HG03159 (cell line): ENCODE measurements around the gene SPTBN2.
A peak's percentile ranks its signal among the peaks of the same experiment; 100 is the strongest.

Experiments
- ATAC-seq: cut with Tn5 transposase; IDR thresholded peaks from one replicate; pipeline ENCODE4 v1.9.1; 2021; ENCODE audit warnings: mild to moderate bottlenecking, moderate library complexity; ENCODE audit not compliant: unreplicated experiment

SPTBN2 gene

DNA sequence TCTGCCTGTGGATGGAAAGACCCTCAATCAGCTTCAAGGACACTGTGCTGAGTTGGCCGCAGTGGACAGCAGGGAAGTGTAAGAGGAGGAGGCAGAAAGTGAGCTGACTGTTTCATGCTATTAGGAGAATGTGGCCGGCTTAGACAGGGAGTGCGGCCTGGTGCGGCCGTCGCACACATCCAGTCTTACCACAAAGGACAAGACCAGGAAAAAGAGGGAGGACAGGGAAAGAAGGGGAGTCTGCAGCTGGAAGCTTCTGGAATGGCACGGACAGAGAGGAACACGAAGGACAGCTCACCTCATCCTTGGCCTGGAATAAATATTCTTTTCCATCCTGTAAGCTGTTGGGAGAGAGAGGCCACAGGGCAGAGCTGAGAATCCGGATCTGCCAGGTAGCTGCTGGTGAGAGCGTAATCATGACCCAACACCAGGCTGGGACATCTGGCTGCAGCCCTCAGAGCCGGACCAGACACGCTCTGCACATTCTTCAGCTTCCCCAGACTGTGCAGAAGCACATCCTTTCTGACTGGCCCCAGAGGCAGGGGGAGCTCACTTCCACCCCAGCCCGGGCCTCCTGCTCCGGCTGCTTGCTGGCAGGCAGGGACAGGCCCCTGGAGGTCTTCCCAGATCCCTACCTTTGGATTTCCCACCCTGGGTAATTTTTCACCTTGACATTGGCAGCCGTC, 42.8 kb downstream of the SPTBN2 start:
- no peak for ATAC-seq

DNA sequence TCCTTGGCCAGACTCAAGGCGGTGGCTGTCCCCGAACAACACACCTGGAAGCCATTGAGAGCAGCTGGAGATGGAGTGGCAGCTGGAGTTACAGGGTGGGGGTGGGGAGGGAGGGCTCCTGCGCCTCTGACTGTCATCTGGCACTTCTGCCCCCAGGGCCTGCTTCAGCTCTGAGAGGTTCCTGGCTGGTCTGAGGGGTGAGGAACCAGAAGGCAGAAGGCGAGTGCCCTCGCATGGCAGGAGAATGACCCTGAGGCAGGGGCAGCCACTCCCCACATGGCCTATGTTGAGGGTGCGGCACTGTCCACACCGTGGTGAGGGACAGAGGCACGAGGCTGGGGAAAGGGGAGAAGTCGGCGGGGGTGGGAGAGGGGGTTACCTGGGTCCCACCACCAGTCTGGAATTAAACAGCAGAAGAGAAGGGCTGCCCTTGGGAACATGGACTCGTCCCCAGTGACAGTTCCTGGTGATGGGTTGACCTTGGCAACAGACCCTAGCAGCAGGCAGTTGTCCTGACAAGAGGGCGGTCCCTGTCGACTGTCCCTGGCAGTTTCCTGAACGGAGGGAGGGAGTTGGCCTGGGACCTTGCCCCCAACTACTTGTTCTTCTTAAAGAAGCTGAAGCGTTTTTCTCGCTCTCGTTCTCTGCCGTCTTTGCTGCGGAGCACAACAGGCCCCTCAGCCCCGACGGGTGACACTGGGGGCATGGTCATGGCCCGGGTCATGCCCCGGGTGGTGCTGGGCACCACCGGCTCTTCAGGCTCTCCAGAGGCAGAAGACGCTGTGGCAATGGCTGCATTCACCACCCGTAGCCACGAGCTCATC, 43.5 kb downstream of the SPTBN2 start:
- ATAC-seq = no peak

DNA sequence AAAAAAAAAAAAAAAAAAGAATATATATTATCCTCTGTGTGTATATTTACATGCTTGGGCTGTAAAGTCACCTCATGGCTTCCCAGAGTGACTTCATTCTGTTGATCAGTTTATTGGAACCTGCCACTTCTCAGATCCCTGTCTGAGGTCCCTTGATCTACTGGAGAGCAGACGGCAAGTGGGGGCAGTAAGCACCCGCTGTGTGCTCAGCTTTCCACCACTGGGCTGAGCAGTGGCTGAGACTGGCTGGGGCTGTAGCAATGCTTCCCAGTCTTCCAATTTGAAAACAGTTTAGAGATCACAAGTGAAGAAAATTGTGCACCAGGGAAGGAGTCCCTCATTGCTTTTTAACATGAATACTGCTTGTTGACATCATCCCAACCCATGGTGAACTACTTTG, 44.4 kb downstream of the SPTBN2 start:
- no peak for ATAC-seq

DNA sequence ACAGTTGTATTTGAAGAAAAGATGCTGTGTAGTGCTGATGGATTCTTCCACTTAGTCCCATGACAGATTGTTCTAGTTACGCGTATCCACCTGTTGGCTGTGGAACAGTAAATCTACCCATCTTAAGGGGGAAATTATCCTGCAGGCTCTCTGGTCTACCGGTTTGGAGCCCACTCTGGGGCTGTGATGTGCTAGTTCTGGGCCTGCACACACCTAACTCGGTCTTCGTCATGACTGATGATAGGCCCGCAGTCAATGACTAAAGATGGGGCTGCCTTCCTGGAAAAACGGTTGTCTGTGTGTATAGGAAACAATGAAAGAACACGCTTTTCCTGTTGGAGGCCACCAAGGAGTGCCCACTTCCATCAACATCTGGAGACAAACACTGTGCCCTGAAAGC, 45.1 kb downstream of the SPTBN2 start:
- no peak for ATAC-seq

DNA sequence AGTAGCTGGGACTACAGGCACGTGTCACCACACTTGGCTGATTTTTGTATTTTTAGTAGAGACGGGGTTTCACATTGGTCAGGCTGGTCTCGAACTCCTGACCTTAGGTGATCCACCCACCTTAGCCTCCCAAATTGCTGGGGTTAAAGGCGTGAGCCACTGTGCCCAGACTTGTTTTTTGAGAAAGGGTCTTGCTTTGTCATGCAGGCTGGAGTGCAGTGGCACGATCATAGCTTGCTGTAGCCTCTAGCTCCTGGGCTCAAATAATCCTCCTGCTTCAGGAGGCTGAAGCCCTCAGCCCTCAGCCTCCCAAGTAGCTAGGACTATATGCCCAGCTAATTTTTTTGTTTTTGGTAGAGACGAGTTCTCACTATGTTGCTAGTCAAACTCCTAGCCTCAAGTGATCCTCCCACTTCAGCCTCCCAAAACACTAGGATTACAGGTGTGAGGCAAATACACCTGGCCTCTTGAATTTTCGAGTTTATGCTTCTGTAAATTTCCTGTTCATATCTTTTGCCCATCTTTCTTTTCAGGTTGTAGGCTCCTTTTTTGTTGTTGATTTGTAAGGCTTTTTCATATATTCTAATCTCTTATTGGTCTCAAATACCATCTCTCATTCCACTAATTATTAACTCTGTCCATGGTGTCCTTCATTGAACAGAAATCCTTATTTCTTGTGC, 47.9 kb downstream of the SPTBN2 start:
- no peak for ATAC-seq

DNA sequence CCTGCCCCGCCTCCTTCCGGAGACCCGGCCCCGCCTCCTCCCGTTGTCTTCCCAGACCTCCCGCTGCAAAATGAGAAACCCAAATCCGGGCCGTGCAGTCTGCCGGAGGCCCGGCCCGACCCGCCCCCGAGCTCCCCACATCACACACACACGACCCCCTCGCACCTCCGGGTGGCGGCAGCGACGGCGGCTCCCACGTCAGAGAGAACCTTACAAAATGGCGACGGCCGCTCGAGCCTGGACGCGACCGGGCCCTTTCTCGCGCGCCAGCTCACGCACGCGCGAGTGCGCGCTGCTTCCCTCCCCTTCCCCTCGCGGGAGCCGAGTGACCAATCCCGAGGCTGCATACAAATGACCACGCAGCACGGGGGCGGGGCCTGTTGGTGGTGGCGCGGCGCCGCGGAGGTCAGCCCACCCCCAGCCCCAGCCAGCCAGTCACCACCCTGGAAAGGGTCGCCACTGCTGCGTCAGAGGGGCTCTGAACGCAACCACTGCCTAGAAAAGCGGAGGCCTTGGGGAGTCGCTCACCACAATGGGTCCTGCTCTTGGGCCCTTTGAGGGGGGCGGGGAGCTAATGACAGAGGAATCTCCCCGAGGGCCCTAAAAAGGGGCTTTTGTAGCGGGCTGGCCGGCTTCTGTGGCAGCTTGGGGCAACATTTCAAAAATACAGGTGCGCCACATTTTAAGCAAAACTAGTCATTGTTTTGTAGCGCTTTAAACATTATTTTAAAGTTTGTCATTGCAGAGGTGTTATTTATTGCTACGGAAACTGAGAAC, 51.2 kb downstream of the SPTBN2 start, which contains the start of gene RBM4B:
Gene RBM4B (minus strand): TSS at position 289 of the 777 bp plus-strand sequence. CDS start 808 bp downstream, outside the sequence.
- peak; percentile 79 for ATAC-seq

DNA sequence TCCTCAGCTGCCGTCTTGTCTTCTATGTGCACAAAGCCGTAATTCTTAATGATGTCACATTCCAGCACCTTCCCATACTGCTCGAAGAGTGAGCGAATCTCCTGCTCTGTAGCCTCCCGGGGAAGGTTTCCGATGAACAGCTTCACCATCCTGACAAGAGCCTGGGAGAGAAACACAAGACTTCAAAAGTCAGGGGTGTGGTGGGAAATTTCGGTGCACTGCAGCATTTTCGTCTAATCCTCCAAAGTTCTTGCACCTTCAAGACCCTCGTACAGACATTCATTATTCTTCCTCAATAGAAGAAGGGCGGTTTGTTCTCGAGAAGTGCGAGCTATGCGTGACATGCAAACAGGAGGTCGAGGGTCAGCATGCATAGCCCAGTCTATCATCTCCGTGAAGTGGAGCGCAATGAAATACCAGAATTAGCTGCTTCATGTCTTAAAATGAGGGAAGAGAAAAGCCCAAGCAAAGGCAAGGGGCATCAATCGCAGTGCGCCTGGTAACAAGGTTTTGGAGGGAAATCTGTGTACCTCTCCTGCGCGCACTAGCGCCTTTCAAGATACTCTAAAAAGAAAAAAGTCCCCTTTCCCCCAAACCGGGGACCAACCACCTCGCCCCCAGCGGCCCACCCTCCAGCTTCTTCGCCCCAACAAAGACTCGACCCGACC, 52.0 kb downstream of the SPTBN2 start:
- no peak for ATAC-seq

DNA sequence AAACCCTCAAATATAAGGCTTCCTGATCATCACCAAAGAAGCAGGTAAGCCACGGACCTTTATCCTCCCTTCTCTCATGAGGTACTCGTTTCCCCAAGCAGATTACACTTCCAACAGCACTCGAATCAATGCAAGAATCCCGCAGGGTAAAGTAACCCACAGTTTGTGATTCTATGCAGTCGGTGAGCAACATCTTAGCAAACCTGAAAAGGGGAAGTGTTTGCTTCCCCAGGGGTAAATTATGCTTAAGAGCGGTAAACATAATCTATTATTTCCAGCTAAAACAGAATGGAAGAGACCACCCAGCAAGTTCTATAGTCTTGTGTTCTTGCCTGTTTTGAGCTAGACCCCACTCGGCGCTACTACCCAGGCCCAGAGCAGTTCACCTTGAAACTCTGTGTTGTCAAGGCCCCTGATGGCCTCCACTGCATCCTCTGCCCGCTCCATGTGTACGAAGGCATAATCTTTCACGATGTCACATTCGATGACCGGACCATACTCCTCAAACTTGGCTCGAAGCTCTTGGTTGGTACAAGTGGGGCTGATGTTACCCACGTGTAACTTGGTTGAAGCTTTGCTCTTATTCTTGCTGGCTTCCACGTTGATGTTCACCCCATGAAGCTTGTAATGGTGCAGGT, 52.6 kb downstream of the SPTBN2 start:
- ATAC-seq = no peak

DNA sequence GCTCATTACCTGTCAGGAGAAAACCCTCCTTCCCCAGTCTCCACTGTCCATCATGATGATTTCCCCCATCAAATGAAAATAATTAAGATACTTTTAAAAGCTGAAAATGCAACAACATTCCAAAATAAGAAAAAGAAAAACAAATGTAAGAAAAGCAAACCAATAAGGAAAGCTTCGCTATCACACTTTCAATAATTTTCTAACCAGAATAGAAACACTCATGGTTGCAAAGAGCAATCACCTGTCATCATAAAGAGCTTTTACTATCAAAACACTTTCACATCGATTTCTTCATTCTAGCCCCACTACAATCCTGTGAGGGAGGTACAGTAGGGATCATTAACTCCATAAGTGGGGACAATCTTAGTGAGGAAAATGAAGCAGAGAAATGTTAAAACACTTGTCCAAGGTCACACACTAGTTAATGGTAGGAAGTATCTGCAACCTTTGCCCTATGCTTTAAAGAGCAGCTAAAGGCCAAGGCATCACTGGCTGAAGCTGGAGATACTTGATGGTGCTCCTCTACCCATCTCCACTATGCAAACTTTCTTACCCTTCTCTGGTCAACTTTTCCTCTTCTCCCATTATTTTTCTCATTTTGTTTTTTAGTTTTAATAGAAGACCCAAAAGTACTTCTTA, 53.9 kb downstream of the SPTBN2 start:
- ATAC-seq = no peak

DNA sequence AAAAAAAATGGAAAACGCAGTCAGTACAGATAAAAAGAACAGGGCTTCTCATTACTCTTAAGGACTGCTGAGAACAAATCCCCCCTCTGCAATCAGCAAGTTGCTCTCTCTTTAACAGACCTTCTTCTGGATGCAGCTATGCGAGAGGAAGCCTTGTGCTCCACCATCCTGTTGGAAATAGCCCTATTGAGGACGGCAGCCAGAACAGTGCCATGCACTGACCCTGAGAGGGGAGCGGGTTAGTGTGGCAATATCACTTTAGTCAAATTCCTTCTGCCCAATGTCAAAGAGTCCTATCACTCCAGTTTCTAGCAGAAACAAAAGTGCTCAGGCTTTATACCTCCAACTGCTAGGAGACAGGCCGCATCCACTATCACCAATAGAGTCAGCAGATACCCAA, 58.2 kb downstream of the SPTBN2 start:
- no peak for ATAC-seq

DNA sequence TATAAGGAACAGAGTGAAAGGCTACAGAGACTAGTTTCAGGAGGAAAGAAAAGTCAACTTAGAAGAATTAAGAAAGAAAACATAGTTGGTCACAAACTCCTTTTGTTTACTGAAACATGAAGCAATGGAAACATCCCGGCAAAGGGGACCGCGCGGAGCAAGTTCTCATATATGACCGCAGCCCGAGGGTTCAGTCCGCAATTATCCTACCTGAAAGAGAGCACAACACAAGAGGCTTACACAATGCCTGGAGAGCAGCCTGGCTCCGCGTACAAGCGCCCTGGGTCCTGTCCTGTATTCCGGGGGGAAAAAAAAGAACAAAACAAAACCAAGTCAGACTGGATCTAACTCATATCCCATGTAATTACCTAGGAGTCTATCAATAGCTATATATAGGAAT, 63.6 kb downstream of the SPTBN2 start:
- ATAC-seq = no peak

DNA sequence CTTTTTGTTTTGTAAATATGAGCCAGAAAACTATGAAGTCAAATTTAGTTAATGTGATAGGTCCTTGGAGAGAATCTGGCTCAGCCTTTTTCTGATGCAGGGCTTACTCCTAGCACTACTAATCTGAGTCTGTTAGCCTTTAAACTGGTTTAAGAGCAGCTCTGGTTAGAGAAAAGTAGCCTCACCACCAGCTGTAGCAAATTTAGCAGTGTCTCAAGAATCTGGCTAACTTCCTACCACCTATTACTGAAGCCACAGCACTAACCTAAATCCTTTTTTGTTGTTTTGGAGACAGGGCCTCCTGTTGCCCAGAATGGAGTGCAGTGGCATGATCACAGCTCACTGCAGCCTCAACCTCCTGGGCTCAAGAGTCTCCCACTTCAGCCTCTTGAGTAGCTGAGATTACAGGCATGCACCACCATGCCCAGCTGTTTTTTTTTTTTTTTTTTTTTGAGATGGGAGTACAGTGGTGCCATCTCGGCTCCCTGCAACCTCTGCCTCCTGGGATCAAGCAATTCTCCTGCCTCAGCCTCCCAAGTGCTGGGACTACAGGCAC, 65.2 kb downstream of the SPTBN2 start:
- no peak for ATAC-seq

DNA sequence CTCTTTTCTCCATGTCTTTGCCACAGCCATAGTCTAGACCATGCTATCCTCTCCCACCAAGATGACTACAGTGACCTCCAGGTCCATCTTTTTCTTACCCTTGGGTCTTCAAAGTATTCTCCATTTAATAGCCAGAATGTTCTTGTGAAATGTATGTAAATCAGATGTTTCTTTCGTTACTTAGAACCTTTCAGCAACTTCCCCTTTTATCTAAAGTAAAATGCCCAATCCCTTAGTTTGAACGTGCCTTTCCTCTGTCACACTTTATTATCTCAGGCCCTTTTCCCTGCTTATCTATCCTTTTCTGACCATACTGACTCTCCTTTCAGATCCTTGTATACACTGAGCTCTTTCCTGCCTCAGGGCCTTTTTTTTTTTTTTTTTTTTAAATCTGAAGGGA, 69.3 kb downstream of the SPTBN2 start:
- no peak for ATAC-seq

DNA sequence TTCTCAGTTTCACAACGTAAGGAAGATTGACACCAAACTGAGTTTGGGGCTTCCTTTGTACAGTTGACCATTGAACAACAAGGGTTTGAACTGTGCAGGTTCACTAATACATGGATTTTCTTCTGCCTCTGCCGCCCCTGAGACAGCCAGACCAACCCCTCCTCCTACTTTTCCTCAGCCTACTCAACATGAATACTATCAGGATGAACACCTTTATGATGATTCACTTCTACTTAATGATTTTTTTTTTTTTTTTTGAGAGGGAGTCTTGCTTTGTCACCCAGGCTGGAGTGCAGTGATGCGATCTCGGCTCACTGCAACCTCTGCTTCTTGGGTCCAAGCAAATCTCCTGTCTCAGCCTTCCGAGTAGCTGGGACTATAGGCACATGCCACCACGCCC, 75.9 kb downstream of the SPTBN2 start:
- no peak for ATAC-seq

DNA sequence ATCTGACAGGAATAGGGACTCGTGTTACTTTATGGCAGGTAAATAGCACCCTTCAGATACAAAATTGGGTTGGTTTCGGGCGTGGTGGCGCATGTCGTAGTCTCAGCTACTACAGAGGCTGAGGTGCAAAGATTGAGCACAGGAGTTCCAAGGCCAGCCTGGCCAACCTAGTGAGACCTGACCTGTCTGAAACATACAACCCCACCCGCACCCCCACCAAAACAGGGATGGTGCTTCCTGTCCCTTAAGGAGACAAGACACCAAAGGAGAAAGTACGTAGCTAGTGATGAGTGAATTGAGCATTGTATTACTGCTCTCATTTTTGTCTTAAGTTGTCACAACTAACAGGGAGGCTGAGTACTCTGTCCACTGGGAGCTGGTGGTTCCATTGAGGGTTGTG, 76.4 kb downstream of the SPTBN2 start:
- ATAC-seq = no peak

DNA sequence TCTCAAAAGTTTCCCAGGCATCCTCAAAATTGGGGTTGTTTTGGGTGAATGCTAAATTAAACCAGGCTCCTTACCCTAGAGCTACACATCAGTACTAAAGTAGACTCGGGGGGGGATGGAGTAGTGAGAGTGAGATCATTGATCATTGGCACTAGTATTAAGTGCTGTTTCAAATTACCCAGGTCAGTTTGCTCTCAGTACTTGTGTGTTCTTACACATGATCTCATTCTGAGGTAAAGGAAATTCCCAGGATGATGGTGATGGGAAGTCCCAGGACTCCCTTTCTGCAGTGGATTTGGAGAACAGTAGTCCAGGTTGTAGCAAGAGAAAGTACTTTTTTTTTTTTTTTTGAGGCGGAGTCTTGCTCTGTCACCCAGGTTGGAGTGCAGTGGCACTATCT, 78.0 kb downstream of the SPTBN2 start:
- no peak for ATAC-seq

DNA sequence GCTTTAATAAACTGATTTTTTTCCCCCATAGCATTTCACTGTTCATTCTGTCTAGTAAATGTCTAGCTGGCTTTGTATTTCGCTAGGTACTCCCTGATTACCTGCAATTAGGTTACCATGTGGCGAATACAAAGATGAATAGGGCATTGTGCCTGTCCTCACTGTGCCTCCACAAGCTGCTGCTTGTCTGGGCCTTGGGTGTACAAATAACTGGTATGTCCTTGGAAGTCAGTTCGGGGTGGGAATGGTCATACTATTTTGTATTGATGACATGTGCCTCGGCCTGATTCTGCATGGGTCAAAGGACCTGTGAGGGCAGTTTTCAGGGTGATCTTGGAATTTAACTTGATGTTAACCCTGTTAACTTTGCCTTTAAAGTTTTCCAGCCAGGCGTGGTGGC, 79.1 kb downstream of the SPTBN2 start:
- ATAC-seq = no peak

DNA sequence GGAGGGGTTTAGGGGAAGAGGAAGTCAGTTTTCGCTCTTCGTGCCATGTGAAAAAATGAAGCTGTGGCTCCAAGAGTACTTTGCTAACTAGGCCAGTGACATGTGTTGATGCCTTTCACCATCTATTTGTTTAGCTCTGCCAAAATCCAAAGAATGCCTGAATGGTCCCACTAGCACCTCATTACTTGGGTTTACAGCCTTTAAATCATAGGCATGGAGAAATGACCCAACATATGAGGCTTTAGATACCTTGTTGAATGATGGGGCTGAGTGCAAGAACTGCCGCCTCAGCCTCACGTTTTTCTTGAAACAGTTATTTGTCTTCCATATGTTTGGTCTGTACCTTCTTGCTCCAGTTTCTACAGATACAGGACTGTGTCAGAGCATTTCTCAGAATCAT, 82.2 kb downstream of the SPTBN2 start:
- no peak for ATAC-seq

DNA sequence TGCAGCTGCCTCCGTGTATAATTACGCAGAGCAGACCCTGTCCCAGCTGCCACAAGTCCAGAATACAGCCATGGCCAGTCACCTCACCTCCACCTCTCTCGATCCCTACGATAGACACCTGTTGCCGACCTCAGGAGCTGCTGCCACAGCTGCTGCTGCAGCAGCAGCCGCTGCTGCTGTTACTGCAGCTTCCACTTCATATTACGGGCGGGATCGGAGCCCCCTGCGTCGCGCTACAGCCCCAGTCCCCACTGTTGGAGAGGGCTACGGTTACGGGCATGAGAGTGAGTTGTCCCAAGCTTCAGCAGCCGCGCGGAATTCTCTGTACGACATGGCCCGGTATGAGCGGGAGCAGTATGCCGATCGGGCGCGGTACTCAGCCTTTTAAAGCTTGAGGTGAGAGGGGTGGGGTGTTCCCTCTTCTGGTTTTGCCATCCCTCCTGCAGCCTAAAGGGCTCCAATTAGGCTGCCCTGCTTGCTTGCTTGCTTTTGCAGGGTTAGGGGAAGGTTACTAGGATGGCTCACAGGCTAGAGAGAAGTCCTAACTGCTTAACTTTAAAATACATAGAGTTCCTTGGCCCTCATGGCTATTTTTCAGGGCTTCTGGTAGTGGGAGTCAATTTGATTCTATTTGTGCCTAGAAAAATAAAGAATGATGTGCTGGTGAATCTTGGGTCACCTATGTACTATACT, 85.1 kb downstream of the SPTBN2 start:
- no peak for ATAC-seq
